Prostate gland (tissue), 2 donors: ENCODE results near the gene NYNRIN. TPM values are rescaled to one million over a fixed set of nuclear protein-coding genes. Genes with fewer than 3 reads are reported as not detected.

ENCODE experiments used
- DNase-seq: peaks from one replicate; pipeline ENCODE4 v3.0.0-alpha.2; 2019; ENCODE audit warnings: low spot score
- H3K27ac ChIP-seq, 2 donors: fragments of 200-600 bp; sonication (generic); 2 replicates each; pipeline ENCODE4 v1.5.1; 2017 to 2019
- H3K27me3 ChIP-seq: fragments of 200-600 bp; sonication (generic); replicated peaks from 2 replicates; pipeline ENCODE4 v1.5.1; 2019; ENCODE audit not compliant: insufficient read depth
- H3K36me3 ChIP-seq, 2 donors: fragments of 200-600 bp; sonication (generic); 1 replicate in 1 of 2; 2 replicates in 1 of 2; pipeline versions ENCODE4 v1.5.1 to v1.8.1; 2017 to 2019
- H3K4me1 ChIP-seq: fragments of 200-600 bp; sonication (generic); replicated peaks from 2 replicates; pipeline ENCODE4 v1.5.1; 2019
- H3K4me3 ChIP-seq, 2 donors: fragments of 200-600 bp; sonication (generic); 2 replicates each; pipeline ENCODE4 v1.5.1; 2017 to 2019
- H3K9me3 ChIP-seq: fragments of 200-600 bp; sonication (generic); 2 replicates; pipeline ENCODE4 v1.5.1; 2017
- POLR2A ChIP-seq: fragments of 450-650 bp; IDR thresholded peaks from one replicate; pipeline ENCODE4 v1.6.1; 2016; ENCODE audit warnings: antibody characterized with exemption, mild to moderate bottlenecking
- POLR2AphosphoS5 ChIP-seq: sonication (generic); formaldehyde crosslinking; IDR thresholded peaks from one replicate; pipeline ENCODE4 v1.6.1; 2017; ENCODE audit warnings: antibody characterized with exemption
- WGBS: methylation state at CpG from one replicate; pipeline ENCODE4 v1.1.5; 2018; 5-methylcytosine and 5-hydroxymethylcytosine counted together
- intact Hi-C: fragments of 100-400 bp; cut with DNase I; formaldehyde crosslinking; loops from one replicate; pipeline ENCODE4 v1.14.2; 2022
- total RNA-seq, 2 donors: library from RNA; depleted of rRNA; stranded (reverse); fragments of >200 nt; gene quantifications; one replicate each; pipeline ENCODE4 v1.1.0, GENCODE V29; 2016
- TF ChIP-seq, protein P1 (sequence below), 4 experiments: fragments of 200-600 bp in 2 of 4; fragments of 450-650 bp in 2 of 4; sonication (generic) in 2 of 4; IDR thresholded peaks; 1 replicate in 3 of 4; 2 replicates in 1 of 4; pipeline ENCODE4 v1.5.1; 2016 to 2019; ENCODE audit warnings: antibody characterized with exemption in 4 of 4, mild to moderate bottlenecking in 2 of 4, moderate library complexity in 2 of 4

Gene NYNRIN
- total RNA-seq, 2 donors from 2014 or later: 10.5 to 26.5 TPM

GRCh38 chr14:24458736-24459135, 59.9 kb downstream of the NYNRIN start:
- Histone ChIP-seq H3K9me3 (no peaks in the 10 kb centered on the region), H3K27ac (no peak overlapping the region), H3K4me3 (no peak overlapping the region), H3K4me1 (no peaks in the 10 kb centered on the region), H3K27me3 (no peaks in the 10 kb centered on the region), H3K36me3 (no peaks in the 10 kb centered on the region)
- 89% methylated on average over 1 of the region's 1 CpG for WGBS
- no peak for DNase-seq
- intact Hi-C loops: no loop called here
- TF ChIP-seq POLR2A (no peak), POLR2AphosphoS5 (no peak)
- TF ChIP-seq, protein P1, sequence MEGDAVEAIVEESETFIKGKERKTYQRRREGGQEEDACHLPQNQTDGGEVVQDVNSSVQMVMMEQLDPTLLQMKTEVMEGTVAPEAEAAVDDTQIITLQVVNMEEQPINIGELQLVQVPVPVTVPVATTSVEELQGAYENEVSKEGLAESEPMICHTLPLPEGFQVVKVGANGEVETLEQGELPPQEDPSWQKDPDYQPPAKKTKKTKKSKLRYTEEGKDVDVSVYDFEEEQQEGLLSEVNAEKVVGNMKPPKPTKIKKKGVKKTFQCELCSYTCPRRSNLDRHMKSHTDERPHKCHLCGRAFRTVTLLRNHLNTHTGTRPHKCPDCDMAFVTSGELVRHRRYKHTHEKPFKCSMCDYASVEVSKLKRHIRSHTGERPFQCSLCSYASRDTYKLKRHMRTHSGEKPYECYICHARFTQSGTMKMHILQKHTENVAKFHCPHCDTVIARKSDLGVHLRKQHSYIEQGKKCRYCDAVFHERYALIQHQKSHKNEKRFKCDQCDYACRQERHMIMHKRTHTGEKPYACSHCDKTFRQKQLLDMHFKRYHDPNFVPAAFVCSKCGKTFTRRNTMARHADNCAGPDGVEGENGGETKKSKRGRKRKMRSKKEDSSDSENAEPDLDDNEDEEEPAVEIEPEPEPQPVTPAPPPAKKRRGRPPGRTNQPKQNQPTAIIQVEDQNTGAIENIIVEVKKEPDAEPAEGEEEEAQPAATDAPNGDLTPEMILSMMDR (IDR thresholded peaks at IDR 0.05): no peak

- DNase-seq: no peak
- Histone ChIP-seq H3K36me3 (no peaks in the 10 kb centered on the region), H3K27me3 (no peaks in the 10 kb centered on the region), H3K9me3 (no peaks in the 10 kb centered on the region), H3K27ac (no peak overlapping the region), H3K4me1 (no peaks in the 10 kb centered on the region), H3K4me3 (no peak overlapping the region)
- TF ChIP-seq, protein P1 (IDR thresholded peaks at IDR 0.05): no peak
- no peak for TF ChIP-seq POLR2A
- no peak for TF ChIP-seq POLR2AphosphoS5
- intact Hi-C loops: no loop called here
- WGBS: 92% methylated on average over 3 of the region's 3 CpGs
Measured at GRCh38 chr14:24459331-24459730, 60.5 kb downstream of the NYNRIN start.

DNA sequence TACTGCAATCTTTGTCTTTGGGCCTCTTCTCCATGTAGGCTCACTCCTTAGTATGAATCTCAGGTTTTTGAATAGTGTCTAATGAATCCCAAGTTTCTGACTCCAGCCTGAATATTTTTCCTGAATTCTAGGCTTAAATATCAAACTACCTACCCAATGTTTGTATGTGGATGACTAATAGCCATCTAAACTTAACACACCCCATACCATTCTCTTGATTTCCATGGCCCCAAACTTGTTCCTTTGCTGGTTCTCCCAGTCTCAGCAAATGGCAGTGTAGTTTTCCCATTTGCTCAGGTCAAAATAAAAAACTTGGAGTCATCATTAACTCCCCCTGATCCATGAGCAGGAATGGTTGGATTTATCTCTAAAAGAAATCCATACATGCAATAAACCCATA, 62.5 kb downstream of the NYNRIN start:
- TF ChIP-seq, protein P1 (IDR thresholded peaks at IDR 0.05): no peak
- TF ChIP-seq POLR2AphosphoS5 (no peak), POLR2A (no peak)
- intact Hi-C loops: no loop called here
- Histone ChIP-seq H3K36me3 (no peaks in the 10 kb centered on the region), H3K4me1 (no peaks in the 10 kb centered on the region), H3K9me3 (no peaks in the 10 kb centered on the region), H3K27ac (no peak overlapping the region), H3K4me3 (no peak overlapping the region), H3K27me3 (no peaks in the 10 kb centered on the region)
- no peak for DNase-seq

GRCh38 chr14:24463017-24463883, 64.4 kb downstream of the NYNRIN start:
- WGBS: 40% methylated on average over 5 of the region's 5 CpGs
- no peaks in the 10 kb centered on the region for H3K27me3 ChIP-seq
- no peak for TF ChIP-seq POLR2AphosphoS5
- no peak for TF ChIP-seq POLR2A
- TF ChIP-seq, protein P1 (IDR thresholded peaks at IDR 0.05): no peak
- no peak for DNase-seq
- intact Hi-C loops: no loop called here
- no peaks in the 10 kb centered on the region for H3K4me1 ChIP-seq
- no peaks in the 10 kb centered on the region for H3K36me3 ChIP-seq
- no peak overlapping the region for H3K27ac ChIP-seq
- no peaks in the 10 kb centered on the region for H3K9me3 ChIP-seq
- no peak overlapping the region for H3K4me3 ChIP-seq
